ENCODE data around the gene BRMS1. TPM values are rescaled to one million over a fixed set of nuclear protein-coding genes. Genes with fewer than 3 reads are reported as not detected.
A peak's percentile ranks its signal among the peaks of the same experiment; 100 is the strongest.

BRMS1 gene
- total RNA-seq, 1 donor from 2014 or later = 14.6 TPM

- DNase-seq (ENCODE audit: low spot score) = no peak
- intact Hi-C loops (cut with DNase I) = no loop called here
Measured at GRCh38 chr11:66339686-66340483, 5.0 kb downstream of the BRMS1 start.

- no peak for DNase-seq (ENCODE audit: low spot score)
- intact Hi-C loops (cut with DNase I) = no loop called here
Measured at GRCh38 chr11:66339162-66339675, 5.7 kb downstream of the BRMS1 start.

GRCh38 chr11:66338276-66339161, 6.4 kb downstream of the BRMS1 start:
- intact Hi-C loops (cut with DNase I) = no loop called here
- no peak for DNase-seq (ENCODE audit: low spot score)

- intact Hi-C loops (cut with DNase I) = no loop called here
- DNase-seq (ENCODE audit: low spot score) = no peak
Measured at GRCh38 chr11:66337103-66337899, 7.6 kb downstream of the BRMS1 start.

- peak; percentile 85 for DNase-seq (ENCODE audit: low spot score)
- intact Hi-C loops (cut with DNase I) = no loop called here
Measured at GRCh38 chr11:66336234-66337102, 8.4 kb downstream of the BRMS1 start, which contains the start of gene RIN1. Gene RIN1 (minus strand): TSS chr11:66336434. CDS start chr11:66336402, 32 bp downstream.

- intact Hi-C loops (cut with DNase I) = no loop called here
- DNase-seq (ENCODE audit: low spot score) = no peak
Measured at GRCh38 chr11:66335531-66336233, 9.2 kb downstream of the BRMS1 start.

GRCh38 chr11:66334605-66335442, 10.1 kb downstream of the BRMS1 start:
- no peak for DNase-seq (ENCODE audit: low spot score)
- intact Hi-C loops (cut with DNase I) = no loop called here

GRCh38 chr11:66333896-66334604, 10.9 kb downstream of the BRMS1 start:
- no peak for DNase-seq (ENCODE audit: low spot score)

GRCh38 chr11:66333220-66333877, 11.6 kb downstream of the BRMS1 start:
- DNase-seq (ENCODE audit: low spot score) = no peak
- intact Hi-C loops (cut with DNase I) = no loop called here

More at GRCh38 chr11:66333896-66334604, 10.9 kb downstream of the BRMS1 start:
- intact Hi-C loops (cut with DNase I) = no loop called here

- no peak for DNase-seq (ENCODE audit: low spot score)
- intact Hi-C loops (cut with DNase I) = no loop called here
Measured at GRCh38 chr11:66332371-66333219, 12.3 kb downstream of the BRMS1 start.

GRCh38 chr11:66331542-66332370, 13.1 kb downstream of the BRMS1 start:
- DNase-seq (ENCODE audit: low spot score) = no peak
- intact Hi-C loops (cut with DNase I) = no loop called here

GRCh38 chr11:66330931-66331330, 14.0 kb downstream of the BRMS1 start:
- intact Hi-C loops (cut with DNase I) = no loop called here
- no peak for DNase-seq (ENCODE audit: low spot score)

- no peak for DNase-seq (ENCODE audit: low spot score)
- intact Hi-C loops (cut with DNase I) = no loop called here
Measured at GRCh38 chr11:66329165-66329673, 15.7 kb downstream of the BRMS1 start.
